H1 (cell line): ENCODE measurements around the gene NSUN7. TPM values are rescaled to one million over a fixed set of nuclear protein-coding genes. Genes with fewer than 3 reads are reported as not detected.

Experiments used
- ASH2L ChIP-seq: fragments of 200-600, 300-600 bp; sonication (generic); IDR thresholded peaks from one replicate; pipeline ENCODE4 v1.7.1; 2017; ENCODE audit warnings: low read length
- ATF3 ChIP-seq: IDR thresholded peaks from 2 replicates; pipeline ENCODE4 v1.6.1; 2011; ENCODE audit warnings: low read depth, mild to moderate bottlenecking, low read length; ENCODE audit not compliant: insufficient read depth
- BCL11A ChIP-seq, 2 experiments: IDR thresholded peaks; one replicate each; pipeline ENCODE4 v1.6.1; 2011; ENCODE audit warnings: low read depth in 2 of 2, low read length in 2 of 2, mild to moderate bottlenecking in 2 of 2
- CBX5 ChIP-seq: fragments of 300-800, 300-1000 bp; sonication (generic); IDR thresholded peaks from 2 replicates; pipeline ENCODE4 v1.7.1; 2016; ENCODE audit warnings: antibody characterized with exemption, low read length, low read depth
- CHD2 ChIP-seq: IDR thresholded peaks from 2 replicates; pipeline ENCODE4 v1.6.1; 2012; ENCODE audit warnings: low read length, improper control_type of control experiment
- CREB1 ChIP-seq: IDR thresholded peaks from 2 replicates; pipeline ENCODE4 v1.6.1; 2012; ENCODE audit warnings: inconsistent platforms
- EGR1 ChIP-seq: IDR thresholded peaks from 2 replicates; pipeline ENCODE4 v1.6.1; 2011; ENCODE audit warnings: low read depth, low read length, borderline replicate concordance
- FOSL1 ChIP-seq: IDR thresholded peaks from 2 replicates; pipeline ENCODE4 v1.6.1; 2011; ENCODE audit warnings: mild to moderate bottlenecking, low read depth, low read length, moderate library complexity; ENCODE audit not compliant: insufficient read depth
- GTF2F1 ChIP-seq: IDR thresholded peaks from 2 replicates; pipeline ENCODE4 v1.6.1; 2012; ENCODE audit warnings: low read depth, low read length, improper control_type of control experiment, borderline replicate concordance
- NRF1 ChIP-seq: IDR thresholded peaks from 2 replicates; pipeline ENCODE4 v1.6.1; 2011; ENCODE audit warnings: mild to moderate bottlenecking, low read depth, low read length, improper control_type of control experiment
- POLR2AphosphoS5 ChIP-seq: IDR thresholded peaks from 2 replicates; pipeline ENCODE4 v1.6.1; 2011; ENCODE audit warnings: low read depth, low read length
- RAD21 ChIP-seq, 2 experiments: IDR thresholded peaks in 1 of 2; conservative IDR thresholded peaks in 1 of 2; 2 replicates each; pipeline ENCODE4 v1.6.1; 2011; ENCODE audit warnings: low read depth in 2 of 2, low read length in 2 of 2, improper control_type of control experiment in 1 of 2, inconsistent platforms in 1 of 2, mild to moderate bottlenecking in 1 of 2, moderate library complexity in 1 of 2
- RBBP5 ChIP-seq: IDR thresholded peaks from 2 replicates; pipeline ENCODE4 v1.7.1; 2012; ENCODE audit warnings: low read depth, mild to moderate bottlenecking, inconsistent platforms, low read length, moderate library complexity, borderline replicate concordance
- RNF2 ChIP-seq: fragments of 200-900, 300-1000 bp; sonication (generic); IDR thresholded peaks from 2 replicates; pipeline ENCODE4 v1.7.1; 2016; ENCODE audit warnings: borderline replicate concordance, low read depth, mild to moderate bottlenecking, antibody characterized with exemption, low read length; ENCODE audit not compliant: poor library complexity, severe bottlenecking; ENCODE audit errors: missing control alignments
- SAP30 ChIP-seq: fragments of 300-600 bp; sonication (generic); IDR thresholded peaks from 2 replicates; pipeline ENCODE4 v1.7.1; 2012; ENCODE audit warnings: low read length, moderate library complexity, mild to moderate bottlenecking, inconsistent platforms; ENCODE audit not compliant: insufficient read depth, insufficient replicate concordance
- SIN3A ChIP-seq, 2 experiments: IDR thresholded peaks in 1 of 2; conservative IDR thresholded peaks in 1 of 2; 2 replicates each; pipeline ENCODE4 v1.6.1; 2011 to 2012; ENCODE audit warnings: low read length in 2 of 2, improper control_type of control experiment in 1 of 2, low read depth in 1 of 2, mild to moderate bottlenecking in 1 of 2
- SIX5 ChIP-seq: IDR thresholded peaks from 2 replicates; pipeline ENCODE4 v1.6.1; 2011; ENCODE audit warnings: mild to moderate bottlenecking, low read depth, low read length
- SP1 ChIP-seq: IDR thresholded peaks from 2 replicates; pipeline ENCODE4 v1.6.1; 2011; ENCODE audit warnings: low read depth, low read length
- SRF ChIP-seq: IDR thresholded peaks from 2 replicates; pipeline ENCODE4 v1.6.1; 2011; ENCODE audit warnings: mild to moderate bottlenecking, low read depth, low read length, moderate library complexity
- polyA plus RNA-seq, 7 experiments: library from polyadenylated mRNA; depleted of rRNA in 3 of 7; stranded (reverse) in 5 of 7; unstranded in 2 of 7; fragments of >200 nt in 5 of 7; fragments of 200-250 nt in 2 of 7; gene quantifications; 1 replicate in 5 of 7; 2 replicates in 1 of 7; 4 replicates in 1 of 7; pipeline versions ENCODE4 v1.2.1 to v1.2.3, GENCODE V29; 2011 to 2013; ENCODE audit warnings: missing spikeins in 2 of 7, mixed read lengths in 2 of 7
- total RNA-seq: library from RNA; stranded (reverse); fragmentation: NEBNext Ultra II Directional; extraction: Animal tissue kit (Norgen Biotek cat#: 25700); gene quantifications from 2 replicates; pipeline ENCODE4 v1.2.1, GENCODE V29; 2021
- TF ChIP-seq, protein P1 (sequence below), 3 experiments: IDR thresholded peaks; 1 replicate in 2 of 3; 2 replicates in 1 of 3; pipeline versions ENCODE4 v1.5.1 to v1.6.1; 2011; ENCODE audit warnings: low read length in 3 of 3, mild to moderate bottlenecking in 3 of 3, inconsistent platforms in 2 of 3, low read depth in 1 of 3, moderate library complexity in 1 of 3; ENCODE audit not compliant: insufficient read depth in 1 of 3; ENCODE audit errors: control extremely low read depth in 1 of 3
- TF ChIP-seq, protein P2 (sequence below): IDR thresholded peaks from 2 replicates; pipeline ENCODE4 v1.6.1; 2012; ENCODE audit warnings: inconsistent platforms

The NSUN7 gene
- total and polyA plus RNA-seq, 2 of the 8 experiments (the other 6 are each of a cell fraction or from before 2014, with no cell fraction given) = 8.8 to 24.4 TPM

DNA sequence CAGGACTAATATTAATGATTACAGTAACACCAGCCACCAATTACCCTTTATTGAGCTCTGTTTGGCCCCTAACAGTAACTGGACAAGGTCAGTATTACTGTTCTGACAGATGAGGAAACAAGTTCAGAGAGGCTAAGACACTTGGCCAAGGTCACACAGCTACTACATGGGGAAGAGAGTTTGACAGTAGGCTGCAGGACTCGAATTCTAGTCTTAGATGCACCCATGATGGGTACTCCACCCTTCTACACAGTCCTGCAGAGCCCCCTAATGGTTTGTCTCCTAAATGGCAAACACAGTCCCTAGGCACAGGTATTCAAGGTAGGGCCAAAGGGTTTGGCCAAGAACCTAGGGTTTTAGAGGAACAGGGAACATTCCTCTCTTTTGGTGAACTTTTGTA is 93.9 kb downstream of the NSUN7 start (continued):
- TF ChIP-seq, protein P1, sequence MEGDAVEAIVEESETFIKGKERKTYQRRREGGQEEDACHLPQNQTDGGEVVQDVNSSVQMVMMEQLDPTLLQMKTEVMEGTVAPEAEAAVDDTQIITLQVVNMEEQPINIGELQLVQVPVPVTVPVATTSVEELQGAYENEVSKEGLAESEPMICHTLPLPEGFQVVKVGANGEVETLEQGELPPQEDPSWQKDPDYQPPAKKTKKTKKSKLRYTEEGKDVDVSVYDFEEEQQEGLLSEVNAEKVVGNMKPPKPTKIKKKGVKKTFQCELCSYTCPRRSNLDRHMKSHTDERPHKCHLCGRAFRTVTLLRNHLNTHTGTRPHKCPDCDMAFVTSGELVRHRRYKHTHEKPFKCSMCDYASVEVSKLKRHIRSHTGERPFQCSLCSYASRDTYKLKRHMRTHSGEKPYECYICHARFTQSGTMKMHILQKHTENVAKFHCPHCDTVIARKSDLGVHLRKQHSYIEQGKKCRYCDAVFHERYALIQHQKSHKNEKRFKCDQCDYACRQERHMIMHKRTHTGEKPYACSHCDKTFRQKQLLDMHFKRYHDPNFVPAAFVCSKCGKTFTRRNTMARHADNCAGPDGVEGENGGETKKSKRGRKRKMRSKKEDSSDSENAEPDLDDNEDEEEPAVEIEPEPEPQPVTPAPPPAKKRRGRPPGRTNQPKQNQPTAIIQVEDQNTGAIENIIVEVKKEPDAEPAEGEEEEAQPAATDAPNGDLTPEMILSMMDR (IDR thresholded peaks at IDR 0.05; ENCODE audit: control extremely low read depth in 1 of 3, insufficient read depth in 1 of 3, low read depth in 1 of 3, low read length in 3 of 3) = peak in 2 of 3 experiments; percentile 58 to 61; a peak in 3 of 4 replicates
- TF ChIP-seq RBBP5 = no peak
- TF ChIP-seq GTF2F1 = no peak
- TF ChIP-seq SIN3A (conservative IDR thresholded peaks at IDR 0.05 in 1 of 2, IDR thresholded peaks at IDR 0.05 in 1 of 2; ENCODE audit: low read depth in 1 of 2, low read length in 2 of 2) = no peak
- no peak for TF ChIP-seq SP1
- TF ChIP-seq, protein P2, sequence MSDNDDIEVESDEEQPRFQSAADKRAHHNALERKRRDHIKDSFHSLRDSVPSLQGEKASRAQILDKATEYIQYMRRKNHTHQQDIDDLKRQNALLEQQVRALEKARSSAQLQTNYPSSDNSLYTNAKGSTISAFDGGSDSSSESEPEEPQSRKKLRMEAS = no peak
- TF ChIP-seq RNF2 = no peak
- TF ChIP-seq SIX5 = no peak
- no peak for TF ChIP-seq NRF1
- no peak for TF ChIP-seq CBX5
- no peak for TF ChIP-seq BCL11A (IDR thresholded peaks at IDR 0.05; ENCODE audit: low read depth in 2 of 2, low read length in 2 of 2)
- peak; percentile 63 to 80 for TF ChIP-seq RAD21 (IDR thresholded peaks at IDR 0.05 in 1 of 2, conservative IDR thresholded peaks at IDR 0.05 in 1 of 2; ENCODE audit: low read depth in 2 of 2, low read length in 2 of 2)
- TF ChIP-seq SRF = no peak
- no peak for TF ChIP-seq CREB1
- TF ChIP-seq ASH2L = no peak
- no peak for TF ChIP-seq POLR2AphosphoS5
- TF ChIP-seq EGR1 = no peak
- TF ChIP-seq CHD2 = no peak
- no peak for TF ChIP-seq FOSL1
- TF ChIP-seq ATF3 = no peak
- TF ChIP-seq SAP30 = no peak
